Stomach (tissue), 9 donors: Measurements from ENCODE around the gene TPCN2. TPM values are rescaled to one million over a fixed set of nuclear protein-coding genes. Genes with fewer than 3 reads are reported as not detected.
A peak's percentile ranks its signal among the peaks of the same experiment; 100 is the strongest.
"Not testable (repeated sequence)": the region's sequence is repeated elsewhere in the genome, so short reads cannot be mapped to it uniquely, and the experiment has no call there.

ENCODE experiments used
- DNase-seq, 2 donors: peaks; one replicate each; pipeline versions ENCODE4 v3.0.0 to v3.0.0-alpha.2; 2013 to 2019
- H3K27ac ChIP-seq, 5 donors: fragments of 200-600 bp in 4 of 5; sonication (generic) in 4 of 5; one replicate each; pipeline ENCODE4 v1.5.1; 2013 to 2019; ENCODE audit warnings: mild to moderate bottlenecking in 1 of 5, moderate library complexity in 1 of 5
- H3K27me3 ChIP-seq, 3 donors: fragments of 200-600 bp; sonication (generic); one replicate each; pipeline ENCODE4 v1.5.1; 2017 to 2019; ENCODE audit warnings: mixed run types in 1 of 3
- H3K36me3 ChIP-seq, 4 donors: fragments of 200-600 bp; sonication (generic); 1 replicate in 3 of 4; 2 replicates in 1 of 4; pipeline ENCODE4 v1.5.1; 2016 to 2019
- H3K4me1 ChIP-seq, 4 donors: fragments of 200-600 bp; sonication (generic); one replicate each; pipeline ENCODE4 v1.5.1; 2016 to 2019
- H3K4me3 ChIP-seq, 4 donors: fragments of 200-600 bp; sonication (generic) in 3 of 4; one replicate each; pipeline ENCODE4 v1.5.1; 2016 to 2019; ENCODE audit warnings: mild to moderate bottlenecking in 1 of 4
- H3K9me3 ChIP-seq, 4 donors: fragments of 200-600 bp; sonication (generic); one replicate each; pipeline ENCODE4 v1.5.1; 2016 to 2019
- EP300 ChIP-seq: sonication (generic); formaldehyde crosslinking; IDR thresholded peaks from one replicate; pipeline ENCODE4 v1.6.1; 2017; ENCODE audit warnings: antibody characterized with exemption
- POLR2A ChIP-seq, 4 donors: fragments of 450-650 bp; IDR thresholded peaks; one replicate each; pipeline ENCODE4 v1.6.1; 2016; ENCODE audit warnings: antibody characterized with exemption in 4 of 4, control low read depth in 2 of 4, mild to moderate bottlenecking in 1 of 4, moderate library complexity in 1 of 4
- POLR2AphosphoS5 ChIP-seq, 3 donors: sonication (generic); formaldehyde crosslinking; IDR thresholded peaks; one replicate each; pipeline ENCODE4 v1.6.1; 2016; ENCODE audit warnings: antibody characterized with exemption in 3 of 3
- WGBS, 5 donors: extraction: QIAGEN DNeasy Blood & Tissue Kit in 3 of 5; methylation state at CpG; one replicate each; pipeline versions ENCODE4 v1.1.5 to v1.1.7; 2013 to 2018; 5-methylcytosine and 5-hydroxymethylcytosine counted together
- intact Hi-C: fragments of 100-400 bp; cut with DNase I; formaldehyde crosslinking; loops from one replicate; pipeline ENCODE4 v1.15.1; 2023; ENCODE audit warnings: low total_unique reads
- polyA plus RNA-seq, 3 donors: library from polyadenylated mRNA; stranded (reverse); fragments of 200-250 nt; gene quantifications; one replicate each; pipeline ENCODE4 v1.2.3, GENCODE V29; 2013
- total RNA-seq, 5 donors: library from RNA; depleted of rRNA; stranded (reverse); fragments of >200 nt; gene quantifications; one replicate each; pipeline versions ENCODE4 v1.1.0 to v1.2.3, GENCODE V29; 2014 to 2016
- TF ChIP-seq, protein P1 (sequence below), 7 experiments: fragments of 450-650 bp in 4 of 7; fragments of 200-600 bp in 3 of 7; sonication (generic) in 3 of 7; IDR thresholded peaks; one replicate each; pipeline ENCODE4 v1.5.1; 2016 to 2019; ENCODE audit warnings: antibody characterized with exemption in 7 of 7, control low read depth in 2 of 7, mild to moderate bottlenecking in 1 of 7
- donor health status: healthy with polysubstance abuse.
- donor health status: Bipolar disorder and iron deficiency.
- donor health status: healthy.

The TPCN2 gene
- total and polyA plus RNA-seq, 8 donors = 6.4 to 66.1 (median 27.2) TPM

DNA sequence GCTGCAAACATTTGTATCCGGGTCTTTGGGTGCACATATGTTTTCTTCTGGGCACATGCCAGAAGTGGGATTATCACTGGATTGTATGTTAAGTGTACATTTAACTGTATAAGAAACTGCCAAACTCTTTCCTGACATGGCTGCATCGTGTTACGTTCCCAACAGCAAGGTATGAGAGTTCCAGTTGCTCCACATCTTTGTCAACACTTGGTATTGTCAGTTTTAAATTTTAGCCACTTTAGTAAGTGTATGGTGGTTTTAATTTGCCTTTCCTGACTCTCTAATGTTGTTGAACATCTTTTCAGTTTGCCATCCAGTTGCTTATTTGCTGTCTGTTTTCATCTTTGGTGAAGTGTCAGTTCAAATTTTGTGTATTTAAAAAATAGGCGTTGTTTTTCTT, 84.5 kb downstream of the TPCN2 start:
- intact Hi-C loops = no loop called here
- H3K36me3 ChIP-seq = peaks cover 0 to 2% (median 0%) of the 10 kb centered on the region in 4 donors
- peaks cover 0 to 28% (median 16%) of the 10 kb centered on the region in 4 donors for H3K4me1 ChIP-seq
- TF ChIP-seq, protein P1, sequence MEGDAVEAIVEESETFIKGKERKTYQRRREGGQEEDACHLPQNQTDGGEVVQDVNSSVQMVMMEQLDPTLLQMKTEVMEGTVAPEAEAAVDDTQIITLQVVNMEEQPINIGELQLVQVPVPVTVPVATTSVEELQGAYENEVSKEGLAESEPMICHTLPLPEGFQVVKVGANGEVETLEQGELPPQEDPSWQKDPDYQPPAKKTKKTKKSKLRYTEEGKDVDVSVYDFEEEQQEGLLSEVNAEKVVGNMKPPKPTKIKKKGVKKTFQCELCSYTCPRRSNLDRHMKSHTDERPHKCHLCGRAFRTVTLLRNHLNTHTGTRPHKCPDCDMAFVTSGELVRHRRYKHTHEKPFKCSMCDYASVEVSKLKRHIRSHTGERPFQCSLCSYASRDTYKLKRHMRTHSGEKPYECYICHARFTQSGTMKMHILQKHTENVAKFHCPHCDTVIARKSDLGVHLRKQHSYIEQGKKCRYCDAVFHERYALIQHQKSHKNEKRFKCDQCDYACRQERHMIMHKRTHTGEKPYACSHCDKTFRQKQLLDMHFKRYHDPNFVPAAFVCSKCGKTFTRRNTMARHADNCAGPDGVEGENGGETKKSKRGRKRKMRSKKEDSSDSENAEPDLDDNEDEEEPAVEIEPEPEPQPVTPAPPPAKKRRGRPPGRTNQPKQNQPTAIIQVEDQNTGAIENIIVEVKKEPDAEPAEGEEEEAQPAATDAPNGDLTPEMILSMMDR (IDR thresholded peaks at IDR 0.05) = no peak
- no peak for TF ChIP-seq EP300
- TF ChIP-seq POLR2AphosphoS5 (IDR thresholded peaks at IDR 0.05) = no peak
- 80 to 94% (median 88%) methylated on average over 4 of the region's 4 CpGs for WGBS, 5 donors
- no peak for DNase-seq
- no peaks in the 10 kb centered on the region for H3K27me3 ChIP-seq
- no peak overlapping the region for H3K27ac ChIP-seq
- peaks cover 0 to 4% (median 0%) of the 10 kb centered on the region in 4 donors for H3K9me3 ChIP-seq
- no peak overlapping the region for H3K4me3 ChIP-seq

- H3K27ac ChIP-seq = peak overlapping the region in 3 of 5 donors; percentile 4 to 65 (median 37)
- H3K9me3 ChIP-seq, H3K4me3 ChIP-seq, DNase-seq, H3K27me3 ChIP-seq, intact Hi-C loops: not testable (repeated sequence)
- WGBS, 5 donors = 87 to 97% (median 90%) methylated on average over 1 to 2 of the region's 2 CpGs
- H3K4me1 ChIP-seq = peaks cover 0 to 28% (median 16%) of the 10 kb centered on the region in 4 donors
- peaks cover 0 to 11% (median 0%) of the 10 kb centered on the region in 4 donors for H3K36me3 ChIP-seq
Observed at GRCh38 chr11:69134182-69134581, 85.5 kb downstream of the TPCN2 start.

DNA sequence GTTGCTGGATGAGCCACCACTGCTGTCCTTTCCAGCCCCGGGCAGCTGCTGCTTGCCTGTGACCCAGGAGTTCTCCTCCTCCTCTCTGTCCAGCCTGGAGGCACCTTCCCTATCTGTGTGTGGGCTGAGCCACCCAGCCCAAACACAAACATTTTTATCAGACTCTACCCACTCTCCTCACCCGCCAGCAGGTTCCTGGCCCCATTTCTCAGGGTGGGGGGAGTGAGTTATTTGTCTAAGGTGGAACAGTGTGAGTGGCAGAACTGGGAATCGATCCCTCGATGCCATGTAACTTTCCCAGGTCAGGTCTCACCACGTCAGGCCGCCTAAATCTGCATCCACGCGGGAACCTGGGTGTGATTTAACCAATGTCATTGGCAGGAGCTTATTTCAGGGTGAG, 86.2 kb downstream of the TPCN2 start:
- Histone ChIP-seq H3K36me3 (peaks cover 0 to 11% (median 0%) of the 10 kb centered on the region in 4 donors), H3K27ac (peak overlapping the region in 4 of 5 donors; percentile 37 to 65 (median 45)), H3K4me1 (peaks cover 0 to 28% (median 16%) of the 10 kb centered on the region in 4 donors), H3K27me3 (no peaks in the 10 kb centered on the region), H3K4me3 (no peak overlapping the region), H3K9me3 (peaks cover 0 to 4% (median 0%) of the 10 kb centered on the region in 4 donors)
- DNase-seq = peak in 1 of 2 donors; percentile 64
- TF ChIP-seq, protein P1 (IDR thresholded peaks at IDR 0.05) = no peak
- TF ChIP-seq POLR2AphosphoS5 (IDR thresholded peaks at IDR 0.05) = peak in 2 of 3 donors; percentile 60 to 71
- 40 to 72% (median 47%) methylated on average over 8 of the region's 8 CpGs for WGBS, 5 donors
- intact Hi-C loops = no loop called here

DNA sequence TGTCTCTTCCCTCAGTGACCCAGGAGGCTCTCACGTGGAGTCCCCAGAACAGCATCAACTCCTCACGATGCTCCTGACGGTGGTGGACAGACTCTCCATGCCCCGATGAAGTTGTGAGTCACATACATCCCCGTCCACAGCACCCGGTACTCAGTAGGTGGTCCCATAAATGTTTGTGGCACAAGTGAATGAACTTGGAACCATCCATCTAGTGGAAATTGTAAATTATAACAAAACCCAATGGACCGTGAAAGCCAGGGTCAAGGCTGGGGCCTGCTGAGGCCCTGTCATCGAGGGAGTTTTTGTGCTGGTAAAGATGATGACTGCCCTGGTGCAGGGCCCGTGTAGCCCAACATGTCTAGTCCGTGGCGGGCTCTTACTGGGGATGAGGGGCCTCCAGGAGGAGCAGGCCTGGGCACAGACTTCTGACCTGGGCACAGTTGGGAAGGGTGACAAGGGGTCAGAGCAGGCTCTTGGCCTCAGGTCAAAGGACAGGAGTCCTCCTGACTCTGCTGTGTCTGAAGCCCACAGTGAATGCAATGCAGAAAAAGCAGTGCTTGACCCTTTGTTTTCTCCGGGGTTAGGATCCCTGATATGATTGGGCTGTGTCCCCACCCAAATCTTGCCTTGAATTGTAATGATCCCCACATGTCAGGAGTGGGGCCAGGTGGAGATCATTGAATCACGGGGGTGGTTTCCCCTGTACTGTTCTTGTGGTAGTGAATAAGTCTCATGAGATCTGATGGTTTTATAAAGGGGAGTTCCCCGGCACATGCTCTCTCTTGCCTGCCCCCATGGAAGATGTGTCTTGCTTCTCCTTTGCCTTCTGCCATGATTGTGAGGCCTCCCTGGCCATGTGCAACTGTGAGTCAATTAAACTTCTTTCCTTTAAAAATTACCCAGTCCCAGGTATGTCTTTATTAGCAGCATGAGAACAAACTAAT, 87.0 kb downstream of the TPCN2 start:
- no peak for TF ChIP-seq EP300
- no peak for TF ChIP-seq POLR2A (IDR thresholded peaks at IDR 0.05)
- no peak for TF ChIP-seq POLR2AphosphoS5 (IDR thresholded peaks at IDR 0.05)
- TF ChIP-seq, protein P1 (IDR thresholded peaks at IDR 0.05) = no peak
- H3K4me3 ChIP-seq = no peak overlapping the region
- peak overlapping the region in 3 of 5 donors; percentile 37 to 78 (median 53) for H3K27ac ChIP-seq
- H3K27me3 ChIP-seq = no peaks in the 10 kb centered on the region
- peaks cover 0 to 11% (median 0%) of the 10 kb centered on the region in 4 donors for H3K36me3 ChIP-seq
- peaks cover 0 to 4% (median 0%) of the 10 kb centered on the region in 4 donors for H3K9me3 ChIP-seq
- DNase-seq = no peak
- intact Hi-C loops = no loop called here
- peaks cover 0 to 28% (median 16%) of the 10 kb centered on the region in 4 donors for H3K4me1 ChIP-seq
- 83 to 87% (median 86%) methylated on average over 12 to 14 of the region's 14 CpGs for WGBS, 5 donors
